ENCODE data around the gene C17orf114.

The C17orf114 gene

GRCh38 chr17:4810696-4811290, 8.7 kb upstream of the C17orf114 start:
- Histone ChIP-seq H3K27me3 (ENCODE audit: control insufficient read depth, insufficient read depth, low read length) (no peaks in the 10 kb centered on the region), H3K56ac (ENCODE audit: extremely low read depth, insufficient read depth, low read length) (no peak overlapping the region), H3K9me3 (ENCODE audit: control insufficient read depth, insufficient read depth, low read length) (no peaks in the 10 kb centered on the region), H4K8ac (ENCODE audit: low read depth in 2 of 2, low read length in 2 of 2) (no peak overlapping the region), H3K23ac (ENCODE audit: low read depth, low read length) (no peak overlapping the region), H3K9me1 (ENCODE audit: insufficient read depth, low read length) (0 out of 2 replicates have a peak, but pooled peaks cover 4% of the 10 kb centered on the region), H4K91ac (ENCODE audit: insufficient read depth, low read depth, low read length) (no peak overlapping the region), H3K18ac (ENCODE audit: low read depth, low read length) (no peak overlapping the region), H2AFZ (replicated peaks; ENCODE audit: low read length, poor library complexity) (no peak overlapping the region), H3K4me3 (ENCODE audit: insufficient read depth, low read depth, low read length) (no peak overlapping the region), H3K9ac (ENCODE audit: low read depth, low read length) (no peak overlapping the region), H4K20me1 (ENCODE audit: insufficient read depth, low read length) (peaks cover 11% of the 10 kb centered on the region), H3K4ac (ENCODE audit: low read depth, low read length) (no peak overlapping the region), H2AK9ac (replicated peaks; ENCODE audit: low read depth, low read length, poor library complexity) (no peak overlapping the region), H3K36me3 (ENCODE audit: control insufficient read depth, insufficient read depth, low read length) (peaks cover 35% of the 10 kb centered on the region), H2BK120ac (ENCODE audit: low read depth, low read length) (no peak overlapping the region), H2BK5ac (ENCODE audit: low read depth, low read length, poor library complexity, severe bottlenecking) (no peak overlapping the region), H2BK20ac (ENCODE audit: low read depth, low read length) (no peak overlapping the region), H2BK15ac (ENCODE audit: low read depth, low read length) (no peak overlapping the region), H2AK5ac (ENCODE audit: low read depth, low read length) (no peak overlapping the region), H3K4me2 (ENCODE audit: low read depth, low read length) (no peak overlapping the region), H3K14ac (replicated peaks; ENCODE audit: low read depth, low read length) (no peak overlapping the region), H3K4me1 (ENCODE audit: control insufficient read depth, insufficient read depth, low read length) (peaks cover 4% of the 10 kb centered on the region; the same call in 1 of the 2 replicates), H4K5ac (ENCODE audit: low read depth, low read length) (no peak overlapping the region), H3K79me1 (ENCODE audit: low read depth in 1 of 2, low read length in 2 of 2) (peaks cover 0 to 25% of the 10 kb centered on the region in 2 experiments; a peak in 3 of 4 replicates), H3K27ac (ENCODE audit: insufficient read depth, low read length) (no peak overlapping the region)
- no TSS peak for BruUV-seq (replicated peaks)
- ChIA-PET POLR2A (ENCODE audit: unreplicated experiment) (interaction anchor here (0.6 kb wide), 1 partner anchor 110 kb away, joined by 6 read pairs; no protein-coding TSS in a partner anchor), CTCF (no interaction called here)
- dilution Hi-C loops (cut with HindIII; ENCODE audit: low sequenced_read_pairs, unreplicated experiment) = no loop called here
- 82% methylated on average over 12 of the region's 13 CpGs; no CpG with 5 or more reads in 1 of the 2 experiments for WGBS, 2 experiments (ENCODE audit: extremely low coverage in 2 of 2, insufficient read length in 1 of 2)
- DNase-seq (no peak), ATAC-seq (ENCODE audit: low read depth) (no peak)
- intact Hi-C loops (cut with micrococcal nuclease) = no loop called here
- in situ Hi-C loops (cut with MboI; ENCODE audit: low sequenced_read_pairs) = no loop called here
- TF ChIP-seq, protein P1, sequence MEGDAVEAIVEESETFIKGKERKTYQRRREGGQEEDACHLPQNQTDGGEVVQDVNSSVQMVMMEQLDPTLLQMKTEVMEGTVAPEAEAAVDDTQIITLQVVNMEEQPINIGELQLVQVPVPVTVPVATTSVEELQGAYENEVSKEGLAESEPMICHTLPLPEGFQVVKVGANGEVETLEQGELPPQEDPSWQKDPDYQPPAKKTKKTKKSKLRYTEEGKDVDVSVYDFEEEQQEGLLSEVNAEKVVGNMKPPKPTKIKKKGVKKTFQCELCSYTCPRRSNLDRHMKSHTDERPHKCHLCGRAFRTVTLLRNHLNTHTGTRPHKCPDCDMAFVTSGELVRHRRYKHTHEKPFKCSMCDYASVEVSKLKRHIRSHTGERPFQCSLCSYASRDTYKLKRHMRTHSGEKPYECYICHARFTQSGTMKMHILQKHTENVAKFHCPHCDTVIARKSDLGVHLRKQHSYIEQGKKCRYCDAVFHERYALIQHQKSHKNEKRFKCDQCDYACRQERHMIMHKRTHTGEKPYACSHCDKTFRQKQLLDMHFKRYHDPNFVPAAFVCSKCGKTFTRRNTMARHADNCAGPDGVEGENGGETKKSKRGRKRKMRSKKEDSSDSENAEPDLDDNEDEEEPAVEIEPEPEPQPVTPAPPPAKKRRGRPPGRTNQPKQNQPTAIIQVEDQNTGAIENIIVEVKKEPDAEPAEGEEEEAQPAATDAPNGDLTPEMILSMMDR (conservative IDR thresholded peaks at IDR 0.05; ENCODE audit: low read depth, low read length) = no peak
- TF ChIP-seq CEBPB (IDR thresholded peaks at IDR 0.05; ENCODE audit: low read depth, low read length) (no peak), CHD1 (IDR thresholded peaks at IDR 0.05; ENCODE audit: low read depth, low read length) (no peak), RCOR1 (IDR thresholded peaks at IDR 0.05; ENCODE audit: insufficient replicate concordance, low read length) (no peak), NFE2L2 (IDR thresholded peaks at IDR 0.05; ENCODE audit: low read depth, low read length) (no peak), POLR2A (IDR thresholded peaks at IDR 0.05; ENCODE audit: low read depth, low read length) (no peak), BHLHE40 (IDR thresholded peaks at IDR 0.05; ENCODE audit: low read depth, low read length) (no peak)
